Activated CD4-positive, alpha-beta T cell treated with anti-CD3 and anti-CD28 coated beads for 1 hour (primary cell): ENCODE measurements around the gene PRB3.

ENCODE experiments used
- DNase-seq: peaks from one replicate; pipeline ENCODE4 v3.0.0-alpha.2; 2020

Gene PRB3

GRCh38 chr12:11269607-11270006 lies at the start of gene PRB3:
PRB3 (minus strand) TSS chr12:11269707; CDS start chr12:11269669, 38 bp downstream.
- no peak for DNase-seq

DNA sequence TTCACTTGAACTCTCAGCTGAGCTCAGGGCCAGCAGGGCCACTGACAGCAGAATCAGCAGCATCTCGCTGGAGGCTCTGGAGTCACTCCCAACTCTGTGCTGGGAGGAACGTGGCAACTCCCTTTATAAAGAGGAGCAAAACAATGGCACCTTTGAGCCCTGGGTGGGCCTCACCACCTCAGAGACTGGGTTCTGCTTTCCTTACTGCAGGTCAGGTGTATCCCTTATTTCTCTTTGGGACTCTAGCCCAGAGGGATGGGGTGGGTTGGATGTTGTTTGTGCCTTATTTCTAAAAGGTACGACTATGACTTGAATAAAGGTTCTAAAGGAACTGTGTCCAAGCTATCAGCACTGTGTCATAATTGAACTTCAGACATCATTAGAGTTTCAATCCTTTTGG lies 40.8 kb upstream of the PRB3 start, which contains the start of gene PRB4:
TSS of gene PRB4 (minus strand) at position 101 of the 400 bp plus-strand sequence. CDS start at position 63, 38 bp downstream.
- DNase-seq = no peak

- no peak for DNase-seq
These were observed 37.6 kb upstream of the PRB3 start for GRCh38 chr12:11307143-11307542.

- no peak for DNase-seq
These were observed 3.9 kb upstream of the PRB3 start for GRCh38 chr12:11273449-11273848.

GRCh38 chr12:11264501-11264900 lies 5.0 kb downstream of the PRB3 start:
- no peak for DNase-seq

DNA sequence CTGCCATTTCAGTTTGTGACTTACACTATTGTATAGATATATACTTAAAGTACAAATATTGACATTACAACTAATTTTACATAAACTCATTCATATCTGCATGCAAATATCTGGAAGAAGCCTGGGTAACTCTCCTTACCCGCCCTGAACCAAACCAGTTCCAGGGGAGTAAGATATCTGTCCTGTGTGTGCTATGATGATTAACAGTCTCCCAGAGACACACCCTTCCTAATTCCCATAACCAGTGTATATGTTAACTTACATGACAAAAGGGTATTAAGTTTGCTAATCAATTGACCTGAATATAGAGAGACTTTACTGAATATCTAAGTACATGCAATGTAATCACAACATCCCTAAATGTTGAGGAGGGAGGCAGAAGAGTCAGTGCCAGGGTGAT lies 23.0 kb downstream of the PRB3 start:
- no peak for DNase-seq

DNA sequence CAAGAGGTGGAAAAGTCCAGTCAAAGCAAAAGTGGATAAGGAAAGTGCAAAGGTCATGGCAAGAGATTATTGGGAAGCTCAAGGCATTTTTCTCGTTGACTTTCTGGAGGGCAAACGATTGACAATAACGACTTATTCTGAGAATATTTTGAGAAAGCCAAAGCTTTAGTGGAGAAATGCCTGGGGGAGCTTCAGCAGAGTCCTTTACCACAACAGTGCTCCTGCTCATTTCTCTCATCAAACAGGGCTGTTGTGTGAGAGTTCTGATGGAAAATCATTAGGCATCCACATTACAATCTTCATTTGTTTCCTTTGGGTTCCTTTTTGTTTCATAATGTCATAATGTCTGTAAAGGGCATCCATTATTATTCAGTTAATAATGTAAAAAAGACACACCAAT lies 26.9 kb downstream of the PRB3 start:
- DNase-seq = no peak

DNA sequence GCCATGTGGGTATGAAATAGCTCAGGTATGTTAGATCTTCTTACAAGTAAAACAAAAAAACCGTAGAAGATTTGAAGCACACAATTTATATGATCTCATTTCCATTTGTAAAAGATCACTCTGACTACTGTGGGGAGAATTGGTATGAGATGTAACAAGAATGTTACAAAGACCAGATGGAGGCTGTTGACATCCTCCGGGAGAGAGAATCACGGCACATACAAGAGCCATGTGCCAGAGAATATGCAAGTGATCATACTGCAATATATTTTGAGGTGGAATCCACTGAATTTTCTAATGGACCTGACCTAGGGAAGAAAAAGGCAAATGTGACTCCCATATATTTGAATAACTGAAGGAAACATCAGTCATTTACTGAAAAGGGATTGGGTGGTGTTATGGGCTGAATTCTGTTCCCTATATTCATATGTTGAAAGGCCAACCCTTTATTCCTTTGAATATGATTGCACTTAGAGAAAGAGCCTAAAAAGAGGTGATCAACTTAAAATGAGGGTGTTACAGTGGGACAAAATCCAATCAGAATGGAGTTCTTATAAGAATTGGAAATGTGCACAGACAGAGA lies 29.1 kb downstream of the PRB3 start:
- DNase-seq = no peak

DNA sequence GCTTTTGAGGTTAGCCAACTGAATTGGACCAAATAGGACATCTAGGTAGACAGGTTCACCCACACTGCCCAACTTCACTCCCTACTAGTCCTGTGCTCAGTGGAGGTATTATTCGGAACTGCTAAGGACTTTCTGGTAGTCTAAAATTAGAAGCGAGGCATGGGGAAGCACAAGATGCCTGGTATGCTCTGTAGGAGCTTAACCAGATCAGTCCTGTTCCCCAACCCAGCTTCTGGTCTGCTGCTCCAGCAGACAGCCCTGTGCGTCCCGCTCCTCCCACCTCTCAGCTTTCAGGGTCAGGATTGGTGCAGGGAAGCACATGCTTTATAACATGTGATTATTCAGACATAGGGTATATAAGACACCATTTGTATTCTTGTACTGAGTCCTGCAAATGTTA lies 31.2 kb downstream of the PRB3 start:
- no peak for DNase-seq

GRCh38 chr12:11233532-11233931 lies 36.0 kb downstream of the PRB3 start:
- no peak for DNase-seq

DNA sequence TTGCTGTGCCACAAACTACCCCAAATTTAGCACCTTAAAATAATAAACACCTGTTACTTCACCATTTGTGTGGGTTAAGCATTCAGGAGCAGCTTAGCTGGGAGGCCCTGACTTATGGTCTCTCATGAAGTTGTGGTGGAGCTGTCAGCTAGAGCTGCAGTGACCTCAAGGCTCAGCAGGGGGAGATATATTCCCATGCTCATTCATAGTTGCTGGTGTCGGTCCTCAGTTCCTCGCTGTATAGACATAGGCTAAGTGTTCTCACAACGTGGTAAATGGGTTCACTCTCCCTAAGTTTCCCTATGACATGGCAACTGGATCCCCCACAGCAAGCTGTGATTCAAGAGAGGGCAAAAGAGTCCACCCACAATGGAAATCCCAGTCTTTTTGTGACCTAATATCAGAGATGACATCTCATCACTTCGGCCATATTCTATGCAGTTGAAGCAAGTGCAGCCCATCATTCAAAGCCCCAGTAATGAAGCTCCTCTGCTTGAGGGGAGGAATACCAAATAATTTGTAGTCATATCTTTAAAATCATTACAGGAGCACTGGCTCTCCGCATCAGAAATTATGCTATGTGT lies 41.1 kb downstream of the PRB3 start:
- no peak for DNase-seq

GRCh38 chr12:11227373-11227772 lies 42.1 kb downstream of the PRB3 start:
- no peak for DNase-seq
